Putamen (tissue), 1 donor: ENCODE measurements around the gene SDHAF2.
"Not testable (repeated sequence)": the region's sequence is repeated elsewhere in the genome, so short reads cannot be mapped to it uniquely, and the experiment has no call there.

Experiments used
- DNase-seq: peaks from one replicate; pipeline ENCODE4 v3.0.0-alpha.2; 2016; ENCODE audit warnings: low spot score

The SDHAF2 gene

DNA sequence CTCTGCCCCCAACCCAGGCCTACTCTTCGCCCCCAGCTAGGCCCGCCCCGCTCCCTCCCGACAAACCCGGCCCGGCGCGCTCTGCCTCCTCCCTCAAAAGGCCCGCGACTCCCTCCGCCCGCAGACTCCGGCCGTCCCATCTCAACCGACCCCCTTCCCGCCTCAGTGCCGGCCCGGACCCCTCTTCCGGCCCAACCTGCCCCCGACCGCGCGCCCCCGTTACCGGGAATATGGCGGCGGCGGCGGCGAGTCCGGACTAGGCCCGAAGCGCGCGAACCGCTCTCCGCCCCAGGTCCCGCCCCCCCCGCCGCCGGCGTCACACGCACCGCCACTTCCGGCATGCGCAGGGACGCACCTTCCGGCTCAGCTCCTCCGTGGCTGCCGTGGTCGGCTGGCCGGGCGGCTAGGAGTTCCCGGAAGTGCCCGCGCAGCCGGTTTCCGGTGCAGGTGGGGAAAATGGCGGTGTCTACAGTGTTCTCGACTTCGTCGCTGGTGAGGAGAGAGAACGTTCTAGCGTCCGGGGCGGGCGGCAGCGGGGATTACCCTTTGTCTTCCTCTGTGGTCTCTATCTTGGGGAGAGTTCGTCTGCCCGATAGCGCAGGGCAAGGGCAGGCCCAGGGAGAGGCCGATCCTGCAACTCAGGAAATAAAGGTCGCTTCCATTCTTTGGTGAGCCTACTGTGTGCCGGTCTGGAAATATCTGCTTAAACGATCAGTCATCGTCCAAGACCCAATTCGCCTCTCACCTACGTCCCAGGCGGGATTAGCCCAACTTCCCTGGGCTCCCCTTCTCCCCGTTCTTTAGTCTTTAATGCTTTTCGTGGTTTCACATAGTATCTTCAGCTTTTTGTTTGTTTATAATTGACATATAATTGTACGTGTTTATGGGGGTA is at the start of gene SDHAF2, which contains the start of gene CPSF7:
TSS of gene SDHAF2 (plus strand) at position 434 of the 892 bp plus-strand sequence. CDS start at position 457, 23 bp downstream.
TSS of gene CPSF7 (minus strand) at position 285 of the 892 bp plus-strand sequence. CDS start 740 bp downstream, outside the sequence.
- DNase-seq: peak; percentile 96

DNA sequence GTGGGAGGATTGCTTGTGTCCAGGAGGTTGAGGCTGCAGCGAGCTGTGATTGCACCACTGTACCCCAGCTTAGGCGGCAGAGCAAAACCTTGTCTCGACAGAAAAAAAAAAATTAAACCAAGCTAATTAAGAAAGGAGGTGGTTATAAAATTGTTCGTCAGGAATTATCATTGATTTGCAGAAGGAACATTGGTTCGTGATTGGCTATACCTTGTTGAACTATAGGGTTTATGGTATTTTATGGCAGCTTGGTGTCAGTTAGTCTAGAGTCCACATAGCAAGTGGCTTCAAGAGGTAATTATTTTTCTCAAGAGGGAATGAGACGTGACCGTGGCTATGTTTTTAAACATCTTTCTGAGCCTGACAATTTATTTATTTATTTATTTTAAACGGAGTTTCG is 49.0 kb upstream of the SDHAF2 start:
- DNase-seq: no peak

DNA sequence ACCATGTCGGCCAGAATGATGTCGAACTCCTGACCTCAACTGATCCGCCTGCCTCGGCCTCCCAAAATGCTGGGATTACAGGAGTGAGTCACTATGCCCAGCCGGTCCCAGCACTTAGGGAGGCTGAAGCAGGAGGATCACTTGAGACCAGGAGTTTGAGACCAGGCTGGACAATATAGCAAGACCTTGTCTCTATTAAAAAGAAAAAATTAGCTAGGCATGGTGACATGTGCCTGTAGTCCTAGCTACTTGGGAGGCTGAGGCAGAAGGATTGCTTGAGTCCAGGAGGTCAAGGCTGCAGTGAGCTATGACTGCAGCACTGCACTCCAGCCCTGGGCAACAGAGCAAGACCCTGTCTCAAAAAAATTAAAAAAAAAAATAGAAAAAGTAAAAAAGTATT is 46.1 kb upstream of the SDHAF2 start:
- DNase-seq: not testable (repeated sequence)

DNA sequence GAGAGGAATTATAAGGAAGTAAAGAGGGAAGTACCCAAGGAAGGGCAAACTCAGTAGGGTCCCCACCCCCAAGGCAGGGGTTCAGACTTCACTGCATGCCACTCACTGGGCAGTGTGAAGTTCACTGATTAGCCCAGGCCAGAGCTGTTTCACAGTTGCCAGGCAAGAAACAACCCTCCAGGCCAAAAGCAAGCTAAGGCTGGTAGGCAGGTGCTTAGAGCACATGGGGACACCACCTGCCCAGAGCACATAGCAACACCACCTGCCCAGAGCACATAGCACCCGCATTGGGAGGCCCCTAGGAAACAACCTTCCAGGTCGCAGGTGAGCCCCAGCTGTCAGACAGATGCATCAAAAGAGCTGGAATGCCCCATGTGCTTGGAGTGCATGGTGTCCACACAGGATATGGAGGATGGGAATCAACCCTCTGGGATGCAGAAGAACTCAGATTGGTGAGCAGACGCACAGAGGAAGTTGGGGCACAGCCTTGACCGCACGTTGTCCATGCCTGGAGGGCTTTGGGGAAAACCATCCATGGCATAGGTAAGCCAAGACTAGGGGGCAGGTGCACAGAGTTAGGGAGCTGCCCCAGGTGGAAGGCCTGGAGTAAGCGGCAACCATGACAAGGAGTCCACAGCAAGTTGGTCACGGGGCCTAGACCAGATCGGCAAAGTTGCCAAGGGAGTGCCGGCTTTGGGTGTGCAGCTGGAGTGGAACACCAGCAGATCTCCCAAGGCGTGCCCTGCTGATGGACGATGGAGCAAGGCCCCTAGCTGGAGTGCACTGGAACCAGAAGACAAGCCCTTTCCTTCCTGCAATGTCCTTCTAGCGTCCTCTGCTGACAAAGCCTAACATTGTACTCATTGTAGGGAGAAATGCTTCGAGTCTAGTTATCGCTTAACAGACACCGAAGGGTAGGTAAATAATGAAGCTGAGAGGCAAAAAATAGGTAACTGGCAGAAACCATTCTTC is 45.4 kb upstream of the SDHAF2 start:
- no peak for DNase-seq

DNA sequence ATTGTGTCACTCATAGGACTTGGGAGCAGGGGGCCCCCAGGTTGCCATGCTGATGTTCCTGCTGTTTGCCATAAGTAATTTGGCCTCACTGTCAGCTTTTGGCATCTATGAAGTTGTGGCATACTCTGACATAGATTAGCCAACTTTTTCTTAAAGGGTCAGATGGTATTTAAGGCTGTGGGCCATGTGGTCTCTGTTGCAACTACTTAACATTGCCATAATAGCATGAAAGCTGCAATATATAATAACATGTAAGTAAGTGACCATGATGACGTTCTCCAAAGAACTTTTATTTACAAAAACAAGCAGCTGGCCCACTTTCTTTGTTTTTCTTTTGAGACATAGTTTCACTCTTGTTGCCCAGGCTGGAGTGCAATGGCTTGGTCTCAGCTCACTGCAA is 39.8 kb upstream of the SDHAF2 start:
- no peak for DNase-seq

DNA sequence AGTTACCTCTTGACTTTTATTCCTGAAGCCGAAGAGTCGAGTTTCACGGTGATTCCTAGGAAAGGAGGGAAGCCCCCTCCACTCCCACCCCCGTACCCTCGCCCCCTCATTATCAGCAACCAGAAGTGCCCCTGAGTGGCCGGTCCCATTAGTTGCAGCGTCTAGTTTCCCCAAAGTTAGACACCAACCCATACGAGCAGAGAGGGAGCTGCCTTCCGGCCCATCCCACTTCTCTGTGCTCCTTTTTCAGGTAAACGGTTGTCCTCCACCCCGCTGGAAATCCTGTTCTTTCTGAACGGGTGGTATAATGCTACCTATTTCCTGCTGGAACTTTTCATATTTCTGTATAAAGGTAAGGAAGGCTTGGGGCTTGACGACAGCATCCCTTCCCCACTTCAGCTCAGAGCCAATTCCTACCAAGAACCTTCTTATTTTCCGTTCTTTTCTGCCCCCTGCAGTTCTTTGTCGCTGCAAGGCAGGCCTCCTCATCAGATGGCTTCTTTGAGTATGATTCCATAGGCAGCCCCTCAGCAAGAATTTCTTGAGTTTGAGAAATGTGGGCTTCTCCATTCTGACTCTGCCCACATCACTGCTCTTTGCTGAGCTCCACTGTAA is 36.8 kb upstream of the SDHAF2 start:
- no peak for DNase-seq

DNA sequence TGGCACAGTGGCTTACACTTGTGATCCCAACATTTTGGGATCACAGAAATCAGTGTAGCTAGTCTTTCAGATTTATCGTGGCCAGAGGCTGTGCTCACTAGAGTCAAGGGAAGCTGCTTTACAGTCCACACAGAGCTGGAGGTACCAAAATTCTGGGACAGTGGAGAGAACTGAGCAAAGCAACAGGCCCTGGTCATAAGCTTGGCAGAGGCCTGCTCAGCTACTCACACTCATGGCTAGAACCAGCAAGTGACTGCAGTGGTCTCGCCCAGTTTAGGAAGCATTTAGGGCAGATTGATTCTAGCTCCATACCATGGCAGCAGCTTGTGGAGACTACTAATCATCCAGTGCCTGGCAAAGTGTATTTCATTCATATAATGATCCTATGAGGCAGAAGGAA is 28.8 kb upstream of the SDHAF2 start:
- no peak for DNase-seq

DNA sequence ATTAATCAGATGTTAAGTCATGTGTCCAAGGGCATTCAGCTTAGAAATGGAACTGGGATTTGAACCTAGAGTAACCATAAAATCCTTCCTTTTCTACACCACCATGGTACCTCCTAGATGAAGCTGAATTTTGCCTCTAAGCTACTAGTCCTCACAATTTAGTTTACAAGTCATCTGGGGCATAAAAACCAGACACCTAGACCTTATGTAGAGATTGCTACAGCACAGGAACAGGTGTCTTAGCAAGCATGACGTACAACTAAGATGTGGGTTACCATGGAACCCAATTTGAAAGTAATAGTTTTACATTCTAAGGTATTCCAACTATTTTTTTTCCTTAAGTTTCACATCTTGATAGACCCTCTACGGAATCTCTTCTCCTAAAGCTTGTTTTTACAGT is 28.4 kb upstream of the SDHAF2 start:
- DNase-seq: no peak

DNA sequence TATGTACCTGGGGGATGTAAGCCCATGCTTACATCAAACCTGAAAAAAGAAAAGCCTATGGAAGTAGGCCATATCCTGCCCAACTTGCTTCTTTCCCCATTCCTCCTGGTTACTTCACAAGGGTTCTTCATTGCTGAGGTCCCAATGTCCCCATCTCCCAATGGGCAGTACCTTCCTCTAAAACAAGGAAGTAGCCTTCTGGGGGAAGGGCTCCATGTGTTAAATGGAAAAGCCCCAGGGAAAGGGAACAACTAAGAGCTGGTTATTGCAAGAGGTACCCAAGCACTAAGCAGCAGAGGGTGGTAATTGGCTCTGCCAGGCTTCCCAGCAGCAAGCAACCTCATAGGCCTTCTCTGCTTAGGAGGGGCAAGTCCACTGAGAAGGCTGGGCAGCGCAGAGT is 26.3 kb upstream of the SDHAF2 start:
- DNase-seq: no peak

DNA sequence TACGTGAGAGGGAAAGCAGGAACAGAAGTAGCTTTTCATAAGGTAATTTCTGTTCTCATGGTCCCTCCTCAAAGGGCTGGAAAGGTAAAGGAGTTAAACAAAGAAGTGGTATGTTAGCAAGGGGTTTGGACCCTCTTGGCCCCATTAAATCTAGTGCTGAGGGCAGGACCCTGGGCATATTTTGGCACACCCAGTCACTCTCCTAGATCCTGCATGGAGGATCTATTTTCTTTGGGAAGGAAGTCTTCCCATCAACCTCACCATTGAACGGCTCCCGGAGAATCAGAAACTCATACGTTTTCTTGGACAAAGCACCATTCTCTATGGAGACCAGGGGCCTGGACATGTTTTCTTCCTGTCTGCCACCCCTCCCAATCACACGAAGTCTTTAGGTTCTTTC is 25.8 kb upstream of the SDHAF2 start:
- DNase-seq: no peak

DNA sequence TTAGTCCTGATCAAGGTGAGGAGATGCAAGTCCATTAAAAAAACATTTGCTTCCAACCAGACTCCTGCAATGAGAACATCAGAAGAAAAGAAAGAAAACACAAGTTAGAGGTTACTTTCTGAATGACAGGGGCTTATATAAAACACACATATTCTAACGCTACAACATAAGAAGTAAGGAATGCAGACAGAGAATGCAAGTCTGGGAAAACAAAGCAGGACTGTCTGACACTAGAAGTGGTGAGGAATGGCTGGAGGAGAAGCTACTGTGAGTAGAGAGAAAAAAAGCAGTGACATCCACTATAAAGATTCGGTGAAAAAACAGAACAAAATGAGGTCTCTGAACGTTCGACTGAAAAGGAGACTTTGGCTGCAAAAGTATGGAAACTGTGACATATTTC is 25.3 kb upstream of the SDHAF2 start:
- DNase-seq: no peak

DNA sequence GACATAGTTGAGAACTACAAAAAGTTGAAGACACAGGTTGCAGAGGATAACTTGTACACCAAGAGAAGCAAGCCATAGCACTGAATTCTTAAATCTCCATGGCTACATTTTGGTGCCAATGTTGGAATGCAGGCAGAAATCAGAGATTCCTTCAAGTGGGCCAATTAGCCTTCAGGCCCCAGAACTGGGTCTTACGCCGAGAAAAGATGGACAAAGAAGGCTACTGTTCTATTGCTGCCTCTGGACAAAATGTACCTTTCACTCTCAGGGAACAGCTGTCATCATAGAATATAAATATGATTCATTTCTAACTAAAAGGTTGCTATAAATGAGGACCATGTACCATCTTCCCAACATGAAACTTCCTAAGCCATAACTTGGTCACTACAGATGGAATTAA is 23.9 kb upstream of the SDHAF2 start:
- DNase-seq: peak; percentile 47

DNA sequence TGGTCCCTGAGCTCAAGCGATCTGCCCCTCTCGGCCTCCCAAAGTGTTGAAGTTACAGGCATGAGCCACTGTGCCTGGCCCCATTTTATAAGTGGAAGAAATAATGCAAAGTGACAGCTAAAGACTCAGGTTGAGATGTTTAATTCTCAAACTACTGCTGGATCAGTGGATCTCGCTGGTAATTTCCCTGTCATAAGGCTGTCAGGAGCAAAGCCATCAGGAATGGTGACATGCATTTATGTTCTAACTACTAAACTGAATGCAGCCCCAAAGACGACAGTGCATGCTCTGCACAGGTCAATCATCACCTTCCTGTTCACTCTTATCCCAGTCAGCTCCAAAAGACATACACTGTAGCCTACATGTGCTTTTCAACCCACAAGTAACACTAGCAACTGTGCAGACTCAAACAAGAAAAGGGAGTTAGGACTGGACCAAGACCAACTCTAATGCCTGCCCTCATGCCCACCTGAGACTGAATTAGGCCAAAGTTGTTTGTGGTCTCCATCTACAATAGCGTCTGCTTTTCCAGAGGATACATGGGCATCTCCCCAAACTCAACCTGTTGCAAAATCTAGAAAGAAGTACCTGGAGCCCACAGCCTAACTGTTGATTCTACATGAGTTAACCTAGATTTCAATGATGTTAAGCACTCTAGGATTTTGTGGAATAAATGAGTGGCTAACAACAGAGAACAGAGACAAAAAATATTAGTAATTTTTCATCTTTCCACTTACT is 22.8 kb upstream of the SDHAF2 start:
- DNase-seq: peak; percentile 26

DNA sequence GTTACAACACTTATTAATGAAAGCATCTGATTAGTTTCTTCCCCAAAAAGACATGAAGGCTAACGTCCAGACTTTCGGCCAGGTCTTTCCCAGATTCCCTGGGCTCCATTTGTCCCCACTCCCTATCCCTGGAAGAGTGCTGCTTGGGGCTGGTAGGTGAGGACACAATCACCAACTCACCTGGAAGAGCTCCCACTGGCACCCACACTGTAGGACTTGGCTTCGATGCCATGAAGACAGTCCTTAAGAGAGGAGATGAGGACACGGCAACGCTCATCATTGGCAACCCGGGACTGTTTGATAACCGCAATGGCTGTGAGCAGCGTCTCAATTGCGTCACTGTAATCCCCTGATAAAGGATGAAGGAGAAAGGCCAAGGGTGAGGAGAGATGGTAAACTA is 18.3 kb upstream of the SDHAF2 start:
- no peak for DNase-seq

DNA sequence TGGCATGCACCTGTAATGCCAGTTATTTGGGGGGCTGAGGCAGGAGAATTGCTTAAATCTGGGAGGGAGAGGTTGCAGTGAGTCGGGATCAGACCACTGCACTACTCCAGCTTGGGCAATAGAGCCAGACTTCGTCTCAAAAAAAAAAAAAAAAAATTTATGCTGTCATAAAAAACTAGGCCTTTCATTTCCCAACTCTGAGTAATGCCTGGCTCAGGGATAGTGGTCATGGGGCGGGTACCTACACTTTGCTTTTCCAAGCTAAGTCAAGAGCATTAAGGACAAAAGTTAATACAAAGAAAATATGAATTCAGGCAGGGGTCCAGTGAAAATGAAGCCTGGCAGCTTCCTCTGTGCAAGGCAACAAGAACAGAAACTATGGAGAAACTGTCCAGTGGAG is 16.4 kb upstream of the SDHAF2 start:
- DNase-seq: no peak

DNA sequence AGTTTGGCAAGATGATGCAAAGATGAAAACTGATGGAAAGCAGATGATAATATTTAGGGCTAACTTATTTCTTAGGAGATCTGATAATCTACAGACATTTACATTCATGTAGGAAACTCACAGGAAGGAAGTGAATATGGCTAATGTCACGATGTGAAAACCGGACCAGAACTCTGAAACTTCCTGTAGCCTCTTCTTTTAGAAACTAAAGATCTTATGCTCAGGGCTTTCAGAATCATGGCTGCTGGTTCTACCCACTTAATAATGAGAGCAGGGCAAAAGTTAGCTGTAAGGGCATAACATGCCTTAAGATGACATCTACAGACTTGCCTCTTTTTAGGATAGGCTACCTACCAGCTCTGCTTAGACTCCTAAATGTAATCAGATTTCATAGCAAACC is 15.4 kb upstream of the SDHAF2 start:
- no peak for DNase-seq

DNA sequence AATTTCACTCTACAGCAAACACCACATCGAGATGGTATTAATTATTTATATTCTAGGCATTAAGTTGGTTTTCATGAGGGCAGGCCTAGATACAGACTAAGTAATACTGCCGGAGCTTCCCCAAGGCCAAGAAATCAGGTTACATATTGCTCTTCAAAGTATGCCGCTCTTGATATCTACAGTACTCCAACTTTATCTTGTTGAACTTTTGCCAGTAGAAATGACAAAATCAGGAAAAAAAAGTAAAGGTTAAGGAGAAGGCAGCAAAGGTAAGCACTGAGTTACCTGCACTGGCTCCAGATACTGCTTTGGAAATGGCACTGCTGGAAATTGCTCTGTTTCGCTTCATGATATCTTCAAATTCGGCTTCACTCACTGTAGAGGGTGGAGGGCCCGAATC is 14.5 kb upstream of the SDHAF2 start:
- DNase-seq: no peak

DNA sequence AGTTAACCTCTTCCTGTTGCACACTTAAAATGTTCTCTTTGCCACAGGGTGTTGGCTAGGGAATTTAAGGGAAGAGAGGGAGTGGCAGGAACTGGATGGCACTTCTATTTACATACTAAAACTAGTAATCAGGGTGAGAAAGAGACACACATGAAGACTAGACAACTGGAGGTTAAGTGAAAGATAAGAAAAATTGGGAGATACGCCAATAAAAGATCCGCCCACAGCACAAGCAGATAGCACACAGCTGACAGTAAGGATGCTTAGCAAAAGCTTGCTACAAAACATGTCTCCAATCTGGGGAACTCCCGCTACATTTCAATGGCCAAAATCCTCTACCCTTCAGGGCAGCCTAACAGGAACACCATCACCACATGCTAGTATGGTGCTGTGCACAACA is 13.0 kb upstream of the SDHAF2 start:
- DNase-seq: no peak

DNA sequence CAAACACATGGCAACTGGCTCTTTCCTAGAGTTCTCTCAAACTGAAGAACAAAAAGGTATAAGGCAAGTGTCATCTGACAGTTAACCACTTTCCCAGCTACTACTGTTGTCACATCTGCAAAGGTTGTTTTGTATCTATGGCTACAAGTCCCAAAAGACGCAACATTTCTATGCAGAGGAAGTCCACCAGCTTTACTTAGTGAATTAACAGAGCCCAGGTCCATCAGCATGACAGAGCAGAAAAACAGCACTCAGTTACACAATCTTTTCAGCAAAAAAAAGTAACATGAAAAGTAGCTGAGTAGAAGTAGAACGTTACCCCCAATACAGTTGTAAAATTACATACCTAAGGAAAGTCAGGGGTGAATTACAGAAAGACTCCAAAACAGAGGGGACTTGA is 12.3 kb upstream of the SDHAF2 start:
- no peak for DNase-seq

DNA sequence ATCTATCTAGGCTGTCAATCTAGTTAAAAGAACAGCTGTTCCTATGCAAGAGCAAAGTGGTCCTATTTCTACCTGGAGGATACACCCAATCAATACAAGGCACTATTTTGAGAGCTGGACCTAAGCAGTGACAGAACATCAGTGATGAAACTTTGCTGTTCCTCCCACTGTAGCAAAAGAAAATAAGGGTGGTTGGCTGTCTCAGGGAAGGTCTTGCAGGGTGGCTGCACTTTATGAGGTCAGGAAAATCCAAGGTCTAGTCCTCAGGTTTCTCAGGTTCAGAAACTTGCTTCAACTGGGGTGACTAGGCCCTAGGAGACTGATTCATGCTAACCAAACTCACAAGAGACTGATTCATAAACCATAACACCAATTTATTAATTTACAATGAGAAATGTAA is 11.8 kb upstream of the SDHAF2 start:
- DNase-seq: no peak

DNA sequence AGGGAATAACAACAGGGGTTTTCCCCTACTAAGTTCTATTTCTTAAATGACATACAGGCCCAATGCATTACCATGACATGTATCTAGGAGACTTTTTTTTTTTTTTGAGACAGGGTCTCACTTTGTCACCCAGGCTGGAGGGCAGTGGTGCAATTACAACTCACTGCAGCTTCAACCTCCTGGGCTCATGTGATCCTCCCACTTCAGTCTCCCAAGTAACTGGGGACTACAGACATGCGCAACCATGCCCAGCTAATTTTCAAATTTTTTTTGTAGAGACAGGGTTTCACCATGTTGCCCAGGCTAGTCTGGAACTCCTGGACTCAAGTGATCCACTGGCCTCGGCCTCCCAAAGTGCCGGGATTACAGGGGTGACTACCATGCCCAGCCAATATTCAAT is 7.7 kb upstream of the SDHAF2 start:
- no peak for DNase-seq
